ENCODE data around the gene ZNF605. TPM values are rescaled to one million over a fixed set of nuclear protein-coding genes. Genes with fewer than 3 reads are reported as not detected.

The ZNF605 gene
- total and polyA plus RNA-seq, 2 donors (not counting 1 experiment from before 2014, with no cell fraction given): 6.0 to 21.7 TPM

- intact Hi-C loops (cut with micrococcal nuclease): no loop called here
- H3K4me1 Mint-ChIP-seq: no peaks in the 10 kb centered on the region
- no CpG with 5 or more reads among the region's 1 CpG for WGBS (ENCODE audit: insufficient coverage)
- ATAC-seq (ENCODE audit: low read depth): no peak
- peaks cover 0 to 3% (median 0%) of the 10 kb centered on the region in 4 experiments for H3K27me3 ChIP-seq (replicated peaks in 1 of 4; ENCODE audit: control extremely low read depth in 1 of 4, control insufficient read depth in 3 of 4, insufficient read depth in 4 of 4, low read length in 3 of 4)
- CTCF ChIA-PET: no interaction called here
- no peak overlapping the region for H3K4me3 ChIP-seq (ENCODE audit: control extremely low read depth in 1 of 5, extremely low read depth in 1 of 5, insufficient read depth in 1 of 5, low read depth in 2 of 5, low read length in 4 of 5)
- TF ChIP-seq CTCF (IDR thresholded peaks at IDR 0.05): no peak
- no peak for TF ChIP-seq EZH2 (IDR thresholded peaks at IDR 0.05; ENCODE audit: borderline replicate concordance, insufficient read depth, low read depth, low read length, poor library complexity, severe bottlenecking)
- POLR2A ChIA-PET: no interaction called here
- no peak overlapping the region for H3K4me2 ChIP-seq (replicated peaks; ENCODE audit: low read depth, low read length, poor library complexity, severe bottlenecking)
- peaks cover 3 to 49% (median 8%) of the 10 kb centered on the region in 3 donors for H3K9me3 ChIP-seq (ENCODE audit: control extremely low read depth in 1 of 3, control insufficient read depth in 2 of 3, insufficient read depth in 1 of 3, low read length in 2 of 3)
- no peaks in the 10 kb centered on the region for H3K27me3 Mint-ChIP-seq
- H3K9me3 Mint-ChIP-seq (ENCODE audit: insufficient read depth): peaks cover 3% of the 10 kb centered on the region
- no peak overlapping the region for H3K4me3 Mint-ChIP-seq
- no peaks in the 10 kb centered on the region for H3K4me1 ChIP-seq (ENCODE audit: control insufficient read depth in 2 of 2, insufficient read depth in 2 of 2, low read length in 2 of 2)
- no peak overlapping the region for H2AFZ ChIP-seq (ENCODE audit: insufficient read depth, low read depth, low read length, poor library complexity, severe bottlenecking)
- H3K27ac ChIP-seq (ENCODE audit: low read length in 2 of 2): no peak overlapping the region
- H3K27ac Mint-ChIP-seq: no peak overlapping the region
- H3K9ac ChIP-seq (ENCODE audit: low read length): no peak overlapping the region
- no peaks in the 10 kb centered on the region for H4K20me1 ChIP-seq (ENCODE audit: control insufficient read depth, insufficient read depth, low read length, poor library complexity, severe bottlenecking)
- H3K36me3 ChIP-seq (replicated peaks in 1 of 2; ENCODE audit: control extremely low read depth in 1 of 2, control insufficient read depth in 1 of 2, extremely low read depth in 1 of 2, insufficient read depth in 2 of 2, low read length in 1 of 2): no peaks in the 10 kb centered on the region
- DNase-seq: no peak
- H3K79me2 ChIP-seq (ENCODE audit: control insufficient read depth, insufficient read depth, low read length): no peaks in the 10 kb centered on the region
These were observed 16.3 kb upstream of the ZNF605 start for GRCh38 chr12:132972374-132972773.

GRCh38 chr12:132967736-132968135 lies 11.6 kb upstream of the ZNF605 start:
- no peak for ATAC-seq (ENCODE audit: low read depth)
- no peaks in the 10 kb centered on the region for H3K79me2 ChIP-seq (ENCODE audit: control insufficient read depth, insufficient read depth, low read length)
- H3K4me3 ChIP-seq (ENCODE audit: control extremely low read depth in 1 of 5, extremely low read depth in 1 of 5, insufficient read depth in 1 of 5, low read depth in 2 of 5, low read length in 4 of 5): no peak overlapping the region
- no peaks in the 10 kb centered on the region for H3K4me1 ChIP-seq (ENCODE audit: control insufficient read depth in 2 of 2, insufficient read depth in 2 of 2, low read length in 2 of 2)
- CTCF ChIA-PET: interaction anchor here (0.6 kb wide), 1 partner anchor 172 kb away, joined by 3 read pairs; no protein-coding TSS in a partner anchor
- no peaks in the 10 kb centered on the region for H4K20me1 ChIP-seq (ENCODE audit: control insufficient read depth, insufficient read depth, low read length, poor library complexity, severe bottlenecking)
- no peak overlapping the region for H3K4me3 Mint-ChIP-seq
- H3K4me1 Mint-ChIP-seq: no peaks in the 10 kb centered on the region
- no peak overlapping the region for H2AFZ ChIP-seq (ENCODE audit: insufficient read depth, low read depth, low read length, poor library complexity, severe bottlenecking)
- no peak overlapping the region for H3K4me2 ChIP-seq (replicated peaks; ENCODE audit: low read depth, low read length, poor library complexity, severe bottlenecking)
- H3K27ac Mint-ChIP-seq: no peak overlapping the region
- no peaks in the 10 kb centered on the region for H3K27me3 ChIP-seq (replicated peaks in 1 of 4; ENCODE audit: control extremely low read depth in 1 of 4, control insufficient read depth in 3 of 4, insufficient read depth in 4 of 4, low read length in 3 of 4)
- no peak overlapping the region for H3K27ac ChIP-seq (ENCODE audit: low read length in 2 of 2)
- 95% methylated on average over 19 of the region's 21 CpGs for WGBS (ENCODE audit: insufficient coverage)
- H3K9me3 ChIP-seq (ENCODE audit: control extremely low read depth in 1 of 3, control insufficient read depth in 2 of 3, insufficient read depth in 1 of 3, low read length in 2 of 3): peaks cover 0 to 60% (median 0%) of the 10 kb centered on the region in 3 donors
- TF ChIP-seq CTCF (IDR thresholded peaks at IDR 0.05) (no peak), EZH2 (IDR thresholded peaks at IDR 0.05; ENCODE audit: borderline replicate concordance, insufficient read depth, low read depth, low read length, poor library complexity, severe bottlenecking) (no peak)
- intact Hi-C loops (cut with micrococcal nuclease): no loop called here
- POLR2A ChIA-PET: no interaction called here
- H3K36me3 ChIP-seq (replicated peaks in 1 of 2; ENCODE audit: control extremely low read depth in 1 of 2, control insufficient read depth in 1 of 2, extremely low read depth in 1 of 2, insufficient read depth in 2 of 2, low read length in 1 of 2): no peaks in the 10 kb centered on the region
- H3K9me3 Mint-ChIP-seq (ENCODE audit: insufficient read depth): peaks cover 3% of the 10 kb centered on the region
- no peaks in the 10 kb centered on the region for H3K27me3 Mint-ChIP-seq
- no peak overlapping the region for H3K9ac ChIP-seq (ENCODE audit: low read length)
- DNase-seq: no peak

All from B cell (primary cell).